GM12892 (cell line): ENCODE data around the gene ABR.

Experiments
- POLR2A ChIP-seq: IDR thresholded peaks from 2 replicates; pipeline ENCODE4 v1.6.1; 2011; ENCODE audit warnings: low read depth, low read length, control low read depth
- POLR2AphosphoS5 ChIP-seq: IDR thresholded peaks from 2 replicates; pipeline ENCODE4 v1.6.1; 2011; ENCODE audit warnings: low read depth, low read length, control low read depth
- TAF1 ChIP-seq: IDR thresholded peaks from 2 replicates; pipeline ENCODE4 v1.6.1; 2011; ENCODE audit warnings: low read depth, mild to moderate bottlenecking, control low read depth, low read length, borderline replicate concordance

DNA sequence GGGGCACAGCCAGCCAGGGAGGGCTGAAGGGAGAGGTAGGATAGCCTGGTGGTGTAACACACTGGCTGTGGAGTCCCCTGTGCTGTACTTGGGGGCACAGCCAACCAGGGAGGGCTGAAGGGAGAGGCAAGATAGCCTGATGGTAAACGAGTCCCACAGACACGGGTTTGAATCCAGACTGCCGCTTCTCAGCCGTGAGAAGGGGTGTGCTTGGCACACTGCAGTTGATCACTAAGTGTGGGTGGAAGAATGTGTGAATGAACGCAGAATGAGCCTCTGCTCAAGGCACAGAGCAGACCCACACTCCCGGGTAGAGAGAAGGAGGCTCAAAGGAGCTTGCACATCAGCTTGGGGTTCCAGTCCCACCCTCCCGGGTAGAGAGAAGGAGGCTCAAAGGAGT, 111.4 kb downstream of the ABR start:
- no peak for TF ChIP-seq POLR2A
- TF ChIP-seq TAF1 = no peak
- no peak for TF ChIP-seq POLR2AphosphoS5
